HepG2 (cell line): ENCODE results near the gene ZNF677. TPM values are rescaled to one million over a fixed set of nuclear protein-coding genes. Genes with fewer than 3 reads are reported as not detected.

ENCODE experiments used
- ATAC-seq: fragments of 200-7000 bp; cut with Tn5 transposase; 3 replicates; pipeline ENCODE4 v1.9.1; 2020; ENCODE audit warnings: mild to moderate bottlenecking, moderate library complexity
- BruUV-seq: library from RNA; stranded (reverse); fragments of 400-500 nt; replicated peaks from 2 replicates; lab custom pipeline; 2021; lab: Mats Ljungman, UMichigan
- CTCF ChIA-PET: fragments of 300-600 bp; formaldehyde crosslinking; extraction: SDS; loops from one replicate; lab custom pipeline; 2021; ENCODE audit warnings: low total read pairs, inconsistent platforms, low intra/inter-chr PET ratio; lab: Yijun Ruan, JAX
- POLR2A ChIA-PET: fragments of 350-600 bp; sonication (Branson Sonifier 250); formaldehyde crosslinking; loops from one replicate; lab custom pipeline; 2020; ENCODE audit warnings: antibody characterized with exemption, inconsistent platforms; lab: Yijun Ruan, JAX
- DNase-seq: peaks from one replicate; pipeline ENCODE4 v3.0.0-alpha.2; 2015; ENCODE audit warnings: low spot score
- FAIRE-seq: peaks from 3 replicates; lab custom pipeline; 2011; peaks lifted over from hg19 to GRCh38; lab: Jason Lieb, UNC
- H2AFZ ChIP-seq: one replicate; pipeline ENCODE4 v1.6.1; 2011; ENCODE audit warnings: low read length, inconsistent platforms
- H3K27ac ChIP-seq: fragments of 300-600 bp; 3 replicates; pipeline ENCODE4 v1.8.0; 2011; ENCODE audit warnings: mixed run types, mild to moderate bottlenecking, mixed read lengths, low read length, inconsistent platforms; ENCODE audit not compliant: insufficient read depth; ENCODE audit errors: extremely low read length
- H3K27me3 ChIP-seq, 2 experiments: fragments of 200-600 bp in 1 of 2; 2 replicates in 1 of 2; 3 replicates in 1 of 2; pipeline versions ENCODE4 v1.6.0 to v1.8.0; 2011; ENCODE audit warnings: low read length in 2 of 2, mild to moderate bottlenecking in 2 of 2, moderate library complexity in 2 of 2, inconsistent platforms in 1 of 2; ENCODE audit not compliant: insufficient read depth in 2 of 2, control insufficient read depth in 1 of 2
- H3K36me3 ChIP-seq, 2 experiments: fragments of 200-600 bp in 1 of 2; replicated peaks in 1 of 2; 2 replicates in 1 of 2; 3 replicates in 1 of 2; pipeline versions ENCODE4 v1.5.1 to v1.8.0; 2011; ENCODE audit warnings: low read length in 2 of 2, inconsistent platforms in 1 of 2; ENCODE audit not compliant: insufficient read depth in 2 of 2, control insufficient read depth in 1 of 2
- H3K4me1 ChIP-seq: 2 replicates; pipeline ENCODE4 v1.5.1; 2012; ENCODE audit warnings: low read length, inconsistent platforms; ENCODE audit not compliant: insufficient read depth
- H3K4me2 ChIP-seq: 2 replicates; pipeline ENCODE4 v1.6.0; 2011; ENCODE audit warnings: low read depth, low read length, inconsistent platforms
- H3K4me3 ChIP-seq, 3 experiments: fragments of 200-600 bp in 1 of 3; sonication (generic), shearing (Covaris generic) in 1 of 3; replicated peaks in 1 of 3; 2 replicates each; pipeline ENCODE4 v1.5.1; 2011 to 2016; ENCODE audit warnings: low read length in 3 of 3, inconsistent platforms in 2 of 3, low read depth in 2 of 3, mild to moderate bottlenecking in 2 of 3, control low read depth in 1 of 3, mixed read lengths in 1 of 3; ENCODE audit not compliant: insufficient read depth in 1 of 3
- H3K79me2 ChIP-seq: one replicate; pipeline ENCODE4 v1.6.1; 2011; ENCODE audit warnings: low read length, inconsistent platforms; ENCODE audit not compliant: insufficient read depth
- H3K9ac ChIP-seq: 2 replicates; pipeline ENCODE4 v1.6.0; 2011; ENCODE audit warnings: mild to moderate bottlenecking, low read depth, low read length, inconsistent platforms; ENCODE audit not compliant: insufficient read depth
- H3K9me3 ChIP-seq: 2 replicates; pipeline ENCODE4 v1.5.1; 2012; ENCODE audit warnings: mild to moderate bottlenecking, low read length
- H4K20me1 ChIP-seq: 2 replicates; pipeline ENCODE4 v1.6.0; 2011; ENCODE audit warnings: inconsistent platforms, mild to moderate bottlenecking, low read length, moderate library complexity; ENCODE audit not compliant: insufficient read depth
- ATF2 ChIP-seq: sonication (generic); formaldehyde crosslinking; IDR thresholded peaks from 2 replicates; pipeline ENCODE4 v1.4.0; 2020; ENCODE audit warnings: missing genetic modification reagents
- CBX5 ChIP-seq: sonication (generic); formaldehyde crosslinking; IDR thresholded peaks from 2 replicates; pipeline ENCODE4 v1.4.0; 2020; ENCODE audit warnings: missing genetic modification reagents, borderline replicate concordance
- FOXA3 ChIP-seq: IDR thresholded peaks from 2 replicates; pipeline ENCODE4 v1.6.1; 2016; ENCODE audit warnings: missing genetic modification reagents, missing compliant biosample characterization
- FOXP4 ChIP-seq: sonication (generic); formaldehyde crosslinking; IDR thresholded peaks from 2 replicates; pipeline ENCODE4 v1.4.0; 2020; ENCODE audit warnings: missing genetic modification reagents
- HMG20A ChIP-seq: IDR thresholded peaks from 2 replicates; pipeline ENCODE4 v1.6.1; 2016; ENCODE audit warnings: borderline replicate concordance
- NBN ChIP-seq: fragments of 450-650 bp; conservative IDR thresholded peaks from 2 replicates; pipeline ENCODE4 v1.6.1; 2017
- NR2C2 ChIP-seq: sonication (generic); formaldehyde crosslinking; IDR thresholded peaks from 2 replicates; pipeline ENCODE4 v1.4.0; 2020; ENCODE audit warnings: missing genetic modification reagents, mild to moderate bottlenecking, moderate library complexity, borderline replicate concordance
- PHF8 ChIP-seq: sonication (generic); formaldehyde crosslinking; IDR thresholded peaks from 2 replicates; pipeline ENCODE4 v1.5.0; 2020; ENCODE audit warnings: missing genetic modification reagents
- RBM22 ChIP-seq: fragments of 200-400 bp; formaldehyde crosslinking; optimal IDR thresholded peaks from 2 replicates; pipeline ENCODE3; 2017; ENCODE audit warnings: mild to moderate bottlenecking, low read length, moderate library complexity
- SRSF1 ChIP-seq: fragments of 200-400 bp; formaldehyde crosslinking; optimal IDR thresholded peaks from 2 replicates; pipeline ENCODE3; 2017; ENCODE audit warnings: mild to moderate bottlenecking, low read depth, low read length, moderate library complexity
- STAG1 ChIP-seq: sonication (generic); formaldehyde crosslinking; IDR thresholded peaks from 2 replicates; pipeline ENCODE4 v1.4.0; 2020; ENCODE audit warnings: missing genetic modification reagents
- ZFP36 ChIP-seq: fragments of 150-350 bp; IDR thresholded peaks from 2 replicates; pipeline ENCODE4 v1.6.1; 2018; ENCODE audit warnings: borderline replicate concordance, low read length, low read depth; ENCODE audit not compliant: partially characterized antibody
- ZMYM2 ChIP-seq: sonication (generic); formaldehyde crosslinking; IDR thresholded peaks from 2 replicates; pipeline ENCODE4 v1.8.0; 2022; ENCODE audit warnings: mild to moderate bottlenecking, missing genetic modification reagents
- ZNF644 ChIP-seq: IDR thresholded peaks from 2 replicates; pipeline ENCODE4 v1.6.1; 2016; ENCODE audit warnings: low read depth
- WGBS: methylation state at CpG from one replicate; pipeline ENCODE4 v1.1.6; 2017; ENCODE audit warnings: low lambda C conversion rate; 5-methylcytosine and 5-hydroxymethylcytosine counted together
- in situ Hi-C: cut with HindIII; loops from 2 replicates; pipeline ENCODE4 v1.10.0; 2017; ENCODE audit warnings: low pct_unique_long_range_greater_than_20kb; ENCODE audit not compliant: extremely low pct_ligation_motif_present
- intact Hi-C: fragments of 100-400 bp; cut with micrococcal nuclease; formaldehyde crosslinking; loops from one replicate; pipeline ENCODE4 v1.10.0; 2022; ENCODE audit not compliant: unreplicated experiment
- polyA plus RNA-seq, 8 experiments: library from polyadenylated mRNA; depleted of rRNA in 3 of 8; stranded (reverse) in 7 of 8; unstranded in 1 of 8; fragments of >200 nt; fragmentation: Illumina TruSeq in 4 of 8; extraction: Trizol in 4 of 8; gene quantifications; 2 replicates each; pipeline versions ENCODE4 v1.2.1 to v1.2.3, GENCODE V29; 2011 to 2016; ENCODE audit warnings: low read depth in 4 of 8, missing spikeins in 1 of 8, mixed read lengths in 1 of 8; ENCODE audit not compliant: insufficient read depth in 1 of 8
- total RNA-seq, 5 experiments: library from RNA; depleted of rRNA; stranded (reverse); fragments of >200 nt; fragmentation: Illumina TruSeq; extraction: Trizol; gene quantifications; 2 replicates each; pipeline ENCODE4 v1.2.3, GENCODE V29; 2016; ENCODE audit warnings: low read depth in 1 of 5
- TF ChIP-seq, protein P1 (sequence below): sonication (generic); formaldehyde crosslinking; IDR thresholded peaks from 2 replicates; pipeline ENCODE4 v1.4.0; 2020; ENCODE audit warnings: missing genetic modification reagents, borderline replicate concordance

The ZNF677 gene
- total and polyA plus RNA-seq, 2 of the 13 experiments (the other 11 are each of a cell fraction or from before 2014, with no cell fraction given), result not detected

DNA sequence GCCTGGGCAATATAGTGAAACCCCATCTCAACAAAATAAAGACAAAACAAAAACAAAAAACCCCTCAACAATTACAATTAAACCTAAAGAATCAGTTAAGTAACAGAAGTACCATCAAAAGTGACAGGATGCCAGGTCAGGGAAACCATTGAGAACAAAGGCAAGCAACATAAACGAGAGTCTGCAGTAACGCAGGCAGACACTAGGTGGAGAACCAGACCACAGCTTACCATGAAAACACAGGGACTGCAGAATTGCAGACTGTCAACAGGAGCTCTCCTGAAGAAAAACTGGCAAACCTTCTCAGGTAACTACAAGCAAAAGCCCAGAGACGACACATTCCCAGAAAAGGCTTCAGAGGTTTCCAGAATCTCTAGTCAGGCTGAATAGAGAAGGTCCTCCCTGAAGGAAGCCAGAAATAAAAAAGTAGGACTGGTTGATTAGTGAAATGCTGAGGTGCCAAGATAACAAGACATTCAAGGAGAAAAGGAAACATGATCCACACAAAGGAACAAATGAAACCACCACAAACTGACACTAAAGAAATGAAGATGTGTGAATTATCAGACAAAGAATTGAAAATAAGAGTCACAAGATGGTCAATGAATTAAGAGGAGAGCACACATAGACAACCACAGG, 59.3 kb downstream of the ZNF677 start (continued):
- TF ChIP-seq HMG20A (CRISPR knock-in tag) (no peak), ZMYM2 (CRISPR knock-in tag) (no peak), FOXP4 (CRISPR knock-in tag) (no peak), CBX5 (0 out of 2 replicates have a peak, but pooled peaks have one; percentile 32), STAG1 (CRISPR knock-in tag) (peak; percentile 93), ZNF644 (CRISPR knock-in tag) (no peak), PHF8 (no peak)

GRCh38 chr19:53193535-53194222, 61.0 kb downstream of the ZNF677 start:
- 60% methylated on average over 12 of the region's 12 CpGs for WGBS
- no TSS peak for BruUV-seq
- no peak for TF ChIP-seq FOXA3 (CRISPR knock-in tag)
- TF ChIP-seq ATF2 (CRISPR knock-in tag), result no peak
- no peak for TF ChIP-seq SRSF1
- TF ChIP-seq NR2C2, result no peak
- no peak for TF ChIP-seq RBM22
- TF ChIP-seq, protein P1, sequence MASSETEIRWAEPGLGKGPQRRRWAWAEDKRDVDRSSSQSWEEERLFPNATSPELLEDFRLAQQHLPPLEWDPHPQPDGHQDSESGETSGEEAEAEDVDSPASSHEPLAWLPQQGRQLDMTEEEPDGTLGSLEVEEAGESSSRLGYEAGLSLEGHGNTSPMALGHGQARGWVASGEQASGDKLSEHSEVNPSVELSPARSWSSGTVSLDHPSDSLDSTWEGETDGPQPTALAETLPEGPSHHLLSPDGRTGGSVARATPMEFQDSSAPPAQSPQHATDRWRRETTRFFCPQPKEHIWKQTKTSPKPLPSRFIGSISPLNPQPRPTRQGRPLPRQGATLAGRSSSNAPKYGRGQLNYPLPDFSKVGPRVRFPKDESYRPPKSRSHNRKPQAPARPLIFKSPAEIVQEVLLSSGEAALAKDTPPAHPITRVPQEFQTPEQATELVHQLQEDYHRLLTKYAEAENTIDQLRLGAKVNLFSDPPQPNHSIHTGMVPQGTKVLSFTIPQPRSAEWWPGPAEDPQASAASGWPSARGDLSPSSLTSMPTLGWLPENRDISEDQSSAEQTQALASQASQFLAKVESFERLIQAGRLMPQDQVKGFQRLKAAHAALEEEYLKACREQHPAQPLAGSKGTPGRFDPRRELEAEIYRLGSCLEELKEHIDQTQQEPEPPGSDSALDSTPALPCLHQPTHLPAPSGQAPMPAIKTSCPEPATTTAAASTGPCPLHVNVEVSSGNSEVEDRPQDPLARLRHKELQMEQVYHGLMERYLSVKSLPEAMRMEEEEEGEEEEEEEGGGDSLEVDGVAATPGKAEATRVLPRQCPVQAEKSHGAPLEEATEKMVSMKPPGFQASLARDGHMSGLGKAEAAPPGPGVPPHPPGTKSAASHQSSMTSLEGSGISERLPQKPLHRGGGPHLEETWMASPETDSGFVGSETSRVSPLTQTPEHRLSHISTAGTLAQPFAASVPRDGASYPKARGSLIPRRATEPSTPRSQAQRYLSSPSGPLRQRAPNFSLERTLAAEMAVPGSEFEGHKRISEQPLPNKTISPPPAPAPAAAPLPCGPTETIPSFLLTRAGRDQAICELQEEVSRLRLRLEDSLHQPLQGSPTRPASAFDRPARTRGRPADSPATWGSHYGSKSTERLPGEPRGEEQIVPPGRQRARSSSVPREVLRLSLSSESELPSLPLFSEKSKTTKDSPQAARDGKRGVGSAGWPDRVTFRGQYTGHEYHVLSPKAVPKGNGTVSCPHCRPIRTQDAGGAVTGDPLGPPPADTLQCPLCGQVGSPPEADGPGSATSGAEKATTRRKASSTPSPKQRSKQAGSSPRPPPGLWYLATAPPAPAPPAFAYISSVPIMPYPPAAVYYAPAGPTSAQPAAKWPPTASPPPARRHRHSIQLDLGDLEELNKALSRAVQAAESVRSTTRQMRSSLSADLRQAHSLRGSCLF (CRISPR knock-in tag), result no peak
- no peak for TF ChIP-seq ZFP36
- no peak for TF ChIP-seq NBN

More at GRCh38 chr19:53193535-53194222, 61.0 kb downstream of the ZNF677 start:
- Histone ChIP-seq H3K9me3 (peaks cover 34% of the 10 kb centered on the region), H3K27ac (no peak overlapping the region), H3K4me2 (no peak overlapping the region), H3K9ac (no peak overlapping the region), H2AFZ (no peak overlapping the region), H3K4me1 (no peaks in the 10 kb centered on the region), H3K4me3 (no peak overlapping the region), H3K27me3 (no peaks in the 10 kb centered on the region; a peak in 1 of 5 replicates), H3K79me2 (no peaks in the 10 kb centered on the region), H3K36me3 (no peaks in the 10 kb centered on the region), H4K20me1 (no peaks in the 10 kb centered on the region)
- intact Hi-C loops, result no loop called here
- POLR2A ChIA-PET, result no interaction called here
- FAIRE-seq (no peak), DNase-seq (no peak), ATAC-seq (no peak)
- CTCF ChIA-PET, result no interaction called here
- in situ Hi-C loops, result loop anchor here (25.0 kb wide), 1 partner anchor 544 kb away; no protein-coding TSS in a partner anchor
